GM23338 (cell line): Measurements from ENCODE around the gene GUCA2B. TPM values are rescaled to one million over a fixed set of nuclear protein-coding genes. Genes with fewer than 3 reads are reported as not detected.
A peak's percentile ranks its signal among the peaks of the same experiment; 100 is the strongest.

Experiments used
- ATAC-seq: fragments of 200-7000 bp; cut with Tn5 transposase; 3 replicates; pipeline ENCODE4 v1.9.1; 2020
- DNase-seq: peaks from one replicate; pipeline ENCODE4 v3.0.0-alpha.2; 2015; ENCODE audit warnings: low spot score
- H2AFZ ChIP-seq: fragments of 200-600 bp; sonication (generic); 2 replicates; pipeline ENCODE4 v1.8.0; 2016; ENCODE audit warnings: antibody characterized with exemption, mild to moderate bottlenecking, moderate library complexity
- H3F3A ChIP-seq: fragments of 200-600 bp; sonication (generic); replicated peaks from 2 replicates; pipeline ENCODE4 v1.8.0; 2017; ENCODE audit warnings: antibody characterized with exemption, mixed run types, low read depth
- H3K27ac ChIP-seq: fragments of 200-600 bp; sonication (generic); 2 replicates; pipeline ENCODE4 v1.6.1; 2016; ENCODE audit warnings: low read depth
- H3K27me3 ChIP-seq: fragments of 200-600 bp; sonication (generic); 2 replicates; pipeline ENCODE4 v1.8.0; 2016; ENCODE audit warnings: mild to moderate bottlenecking, mixed run types, moderate library complexity; ENCODE audit not compliant: insufficient read depth
- H3K36me3 ChIP-seq: fragments of 200-600 bp; sonication (generic); 2 replicates; pipeline ENCODE4 v1.8.0; 2016; ENCODE audit warnings: mild to moderate bottlenecking; ENCODE audit not compliant: insufficient read depth
- H3K4me1 ChIP-seq: fragments of 200-600 bp; sonication (generic); 2 replicates; pipeline ENCODE4 v1.8.0; 2016; ENCODE audit warnings: mild to moderate bottlenecking, moderate library complexity; ENCODE audit not compliant: insufficient read depth
- H3K4me2 ChIP-seq: fragments of 200-600 bp; sonication (generic); 2 replicates; pipeline ENCODE4 v1.7.1; 2017; ENCODE audit warnings: mixed run types
- H3K4me3 ChIP-seq: fragments of 200-600 bp; sonication (generic); 2 replicates; pipeline ENCODE4 v1.6.1; 2016; ENCODE audit warnings: mixed run types
- H3K79me2 ChIP-seq: fragments of 200-600 bp; sonication (generic); replicated peaks from 2 replicates; pipeline ENCODE4 v1.8.0; 2017; ENCODE audit warnings: mild to moderate bottlenecking; ENCODE audit not compliant: insufficient read depth
- H3K9me2 ChIP-seq: fragments of 200-600 bp; sonication (generic); 2 replicates; pipeline ENCODE4 v1.8.0; 2017; ENCODE audit not compliant: insufficient read depth
- H4K20me1 ChIP-seq: fragments of 200-600 bp; sonication (generic); replicated peaks from 2 replicates; pipeline ENCODE4 v1.8.0; 2017; ENCODE audit warnings: mild to moderate bottlenecking; ENCODE audit not compliant: insufficient read depth
- H3K27ac Mint-ChIP-seq: 2 replicates; pipeline ENCODE4 v1.8.0; 2020; ENCODE audit warnings: inconsistent platforms, mild to moderate bottlenecking, moderate library complexity, mixed read lengths
- H3K27me3 Mint-ChIP-seq: 3 replicates; pipeline ENCODE4 v1.8.0; 2022; ENCODE audit warnings: low read depth, mild to moderate bottlenecking, moderate library complexity, mixed read lengths, inconsistent platforms; ENCODE audit not compliant: insufficient read depth, poor library complexity
- H3K36me3 Mint-ChIP-seq: 3 replicates; pipeline ENCODE4 v1.8.0; 2021; ENCODE audit warnings: low read depth, mild to moderate bottlenecking, inconsistent platforms, moderate library complexity, mixed read lengths
- H3K4me1 Mint-ChIP-seq: 3 replicates; pipeline ENCODE4 v1.8.0; 2020; ENCODE audit warnings: mild to moderate bottlenecking, inconsistent platforms, mixed read lengths
- H3K4me3 Mint-ChIP-seq: 3 replicates; pipeline ENCODE4 v1.8.0; 2021; ENCODE audit warnings: moderate library complexity, mild to moderate bottlenecking, inconsistent platforms, mixed read lengths
- H3K9me3 Mint-ChIP-seq: 3 replicates; pipeline ENCODE4 v1.8.0; 2020; ENCODE audit warnings: moderate library complexity, mild to moderate bottlenecking, inconsistent platforms, mixed read lengths
- CREB1 ChIP-seq: fragments of 250-450 bp; sonication (Bioruptor Pico); IDR thresholded peaks from 2 replicates; pipeline ENCODE4 v1.5.0; 2020; ENCODE audit warnings: low read depth, mild to moderate bottlenecking, moderate library complexity
- EZH2 ChIP-seq: fragments of 200-600 bp; sonication (generic); IDR thresholded peaks from one replicate; pipeline ENCODE4 v1.8.0; 2017; ENCODE audit warnings: antibody characterized with exemption, mild to moderate bottlenecking, low read depth; ENCODE audit not compliant: unreplicated experiment
- EZH2phosphoT487 ChIP-seq: fragments of 200-600 bp; sonication (generic); IDR thresholded peaks from one replicate; pipeline ENCODE4 v1.8.1; 2018; ENCODE audit warnings: antibody characterized with exemption; ENCODE audit not compliant: unreplicated experiment
- JUNB ChIP-seq: IDR thresholded peaks from one replicate; pipeline ENCODE4 v1.6.1; 2016; ENCODE audit warnings: antibody characterized with exemption; ENCODE audit not compliant: unreplicated experiment
- NANOG ChIP-seq: IDR thresholded peaks from 2 replicates; pipeline ENCODE4 v1.6.1; 2016; ENCODE audit warnings: antibody characterized with exemption, borderline replicate concordance
- POLR2AphosphoS5 ChIP-seq: IDR thresholded peaks from 2 replicates; pipeline ENCODE4 v1.6.1; 2016; ENCODE audit warnings: antibody characterized with exemption, low read depth
- STAT1 ChIP-seq: IDR thresholded peaks from one replicate; pipeline ENCODE4 v1.6.1; 2016; ENCODE audit warnings: antibody characterized with exemption; ENCODE audit not compliant: unreplicated experiment
- ZNF114 ChIP-seq: fragments of 250-450 bp; sonication (Bioruptor Pico); IDR thresholded peaks from 2 replicates; pipeline ENCODE4 v1.5.0; 2020; ENCODE audit warnings: mild to moderate bottlenecking, moderate library complexity
- ZNF331 ChIP-seq: fragments of 250-450 bp; sonication (Bioruptor Pico); IDR thresholded peaks from 2 replicates; pipeline ENCODE4 v1.5.0; 2020; ENCODE audit warnings: low read depth, mild to moderate bottlenecking, moderate library complexity
- polyA plus RNA-seq: library from polyadenylated mRNA; unstranded; fragments of >200 nt; fragmentation: Nextera tagmentation; extraction: Ambion mirVana; gene quantifications from 2 replicates; pipeline ENCODE4 v1.2.1, GENCODE V29; 2016
- total RNA-seq: library from RNA; depleted of rRNA; stranded (reverse); fragments of >200 nt; shearing (Covaris generic); gene quantifications from 2 replicates; pipeline ENCODE4 v1.2.3, GENCODE V29; 2014
- TF ChIP-seq, protein P1 (sequence below): fragments of 250-450 bp; sonication (Bioruptor Pico); IDR thresholded peaks from 2 replicates; pipeline ENCODE4 v1.5.0; 2020; ENCODE audit warnings: mild to moderate bottlenecking, moderate library complexity
- TF ChIP-seq, protein P2 (sequence below), 2 experiments: fragments of 200-600 bp in 1 of 2; sonication (generic) in 1 of 2; conservative IDR thresholded peaks; 2 replicates each; pipeline versions ENCODE4 v1.5.1 to v1.6.1; 2016 to 2017; ENCODE audit warnings: antibody characterized with exemption in 2 of 2, low read depth in 2 of 2, mild to moderate bottlenecking in 2 of 2, moderate library complexity in 1 of 2
- TF ChIP-seq, protein P3 (sequence below): IDR thresholded peaks from 2 replicates; pipeline ENCODE4 v1.6.1; 2016; ENCODE audit warnings: antibody characterized with exemption
- TF ChIP-seq, protein P4 (sequence below): IDR thresholded peaks from one replicate; pipeline ENCODE4 v1.6.1; 2018; ENCODE audit warnings: antibody characterized with exemption; ENCODE audit not compliant: unreplicated experiment

GUCA2B gene
- total and polyA plus RNA-seq, 2 experiments from 2014 or later, result not detected

DNA sequence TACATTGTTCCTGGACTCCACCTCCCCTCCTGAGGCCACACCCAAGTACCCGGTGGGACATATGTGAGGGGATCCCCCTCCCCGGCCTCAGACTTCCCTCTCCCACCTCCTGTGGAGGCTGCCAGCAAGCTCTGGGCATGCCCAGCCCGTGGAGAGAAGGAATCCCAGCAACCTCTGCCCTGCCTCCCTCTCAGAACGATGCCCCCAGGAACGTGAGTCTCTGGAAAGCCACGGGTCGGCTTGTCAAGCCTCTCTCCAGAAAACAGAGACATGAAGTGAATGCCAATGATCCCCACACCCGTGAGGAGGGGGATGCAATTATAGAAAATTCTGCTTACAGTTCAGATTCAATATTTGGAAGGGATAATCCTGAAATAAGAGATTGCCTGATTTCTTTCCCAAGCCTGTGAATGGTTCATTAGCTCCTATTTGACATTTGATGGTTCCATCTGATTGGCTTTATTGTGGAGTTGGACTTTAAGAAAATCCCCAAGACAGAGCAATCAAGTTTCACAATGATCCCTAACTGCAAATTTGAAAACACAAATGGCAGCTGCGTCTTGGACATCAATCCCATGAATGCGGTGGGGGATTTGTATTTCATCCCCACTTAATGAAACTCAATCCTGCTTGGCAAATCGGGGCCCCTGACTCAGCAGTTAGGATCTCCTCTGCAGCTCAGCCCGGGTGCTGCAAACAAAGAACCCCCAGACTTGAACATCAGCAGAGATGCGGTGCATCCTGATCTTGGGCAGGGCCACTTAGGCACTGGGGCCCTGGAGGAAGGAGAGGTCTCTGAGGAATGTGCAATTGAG, 9.1 kb upstream of the GUCA2B start:
- Mint-ChIP-seq H3K27me3 (no peaks in the 10 kb centered on the region), H3K4me1 (no peaks in the 10 kb centered on the region), H3K36me3 (no peaks in the 10 kb centered on the region), H3K27ac (no peak overlapping the region), H3K9me3 (no peaks in the 10 kb centered on the region), H3K4me3 (no peak overlapping the region)
- ATAC-seq, result no peak
- no peak for DNase-seq
- Histone ChIP-seq H3K27ac (no peak overlapping the region), H4K20me1 (no peaks in the 10 kb centered on the region), H3K79me2 (no peaks in the 10 kb centered on the region), H3K4me1 (no peaks in the 10 kb centered on the region; the same call in 1 of the 2 replicates), H3K36me3 (no peaks in the 10 kb centered on the region), H3K9me2 (no peaks in the 10 kb centered on the region), H3K4me2 (no peak overlapping the region), H3K4me3 (no peak overlapping the region), H3F3A (no peaks in the 10 kb centered on the region), H2AFZ (peak overlapping the region; percentile 52), H3K27me3 (no peaks in the 10 kb centered on the region)
- no peak for TF ChIP-seq CREB1 (CRISPR knock-in tag)
- TF ChIP-seq EZH2phosphoT487, result no peak
- TF ChIP-seq, protein P1, sequence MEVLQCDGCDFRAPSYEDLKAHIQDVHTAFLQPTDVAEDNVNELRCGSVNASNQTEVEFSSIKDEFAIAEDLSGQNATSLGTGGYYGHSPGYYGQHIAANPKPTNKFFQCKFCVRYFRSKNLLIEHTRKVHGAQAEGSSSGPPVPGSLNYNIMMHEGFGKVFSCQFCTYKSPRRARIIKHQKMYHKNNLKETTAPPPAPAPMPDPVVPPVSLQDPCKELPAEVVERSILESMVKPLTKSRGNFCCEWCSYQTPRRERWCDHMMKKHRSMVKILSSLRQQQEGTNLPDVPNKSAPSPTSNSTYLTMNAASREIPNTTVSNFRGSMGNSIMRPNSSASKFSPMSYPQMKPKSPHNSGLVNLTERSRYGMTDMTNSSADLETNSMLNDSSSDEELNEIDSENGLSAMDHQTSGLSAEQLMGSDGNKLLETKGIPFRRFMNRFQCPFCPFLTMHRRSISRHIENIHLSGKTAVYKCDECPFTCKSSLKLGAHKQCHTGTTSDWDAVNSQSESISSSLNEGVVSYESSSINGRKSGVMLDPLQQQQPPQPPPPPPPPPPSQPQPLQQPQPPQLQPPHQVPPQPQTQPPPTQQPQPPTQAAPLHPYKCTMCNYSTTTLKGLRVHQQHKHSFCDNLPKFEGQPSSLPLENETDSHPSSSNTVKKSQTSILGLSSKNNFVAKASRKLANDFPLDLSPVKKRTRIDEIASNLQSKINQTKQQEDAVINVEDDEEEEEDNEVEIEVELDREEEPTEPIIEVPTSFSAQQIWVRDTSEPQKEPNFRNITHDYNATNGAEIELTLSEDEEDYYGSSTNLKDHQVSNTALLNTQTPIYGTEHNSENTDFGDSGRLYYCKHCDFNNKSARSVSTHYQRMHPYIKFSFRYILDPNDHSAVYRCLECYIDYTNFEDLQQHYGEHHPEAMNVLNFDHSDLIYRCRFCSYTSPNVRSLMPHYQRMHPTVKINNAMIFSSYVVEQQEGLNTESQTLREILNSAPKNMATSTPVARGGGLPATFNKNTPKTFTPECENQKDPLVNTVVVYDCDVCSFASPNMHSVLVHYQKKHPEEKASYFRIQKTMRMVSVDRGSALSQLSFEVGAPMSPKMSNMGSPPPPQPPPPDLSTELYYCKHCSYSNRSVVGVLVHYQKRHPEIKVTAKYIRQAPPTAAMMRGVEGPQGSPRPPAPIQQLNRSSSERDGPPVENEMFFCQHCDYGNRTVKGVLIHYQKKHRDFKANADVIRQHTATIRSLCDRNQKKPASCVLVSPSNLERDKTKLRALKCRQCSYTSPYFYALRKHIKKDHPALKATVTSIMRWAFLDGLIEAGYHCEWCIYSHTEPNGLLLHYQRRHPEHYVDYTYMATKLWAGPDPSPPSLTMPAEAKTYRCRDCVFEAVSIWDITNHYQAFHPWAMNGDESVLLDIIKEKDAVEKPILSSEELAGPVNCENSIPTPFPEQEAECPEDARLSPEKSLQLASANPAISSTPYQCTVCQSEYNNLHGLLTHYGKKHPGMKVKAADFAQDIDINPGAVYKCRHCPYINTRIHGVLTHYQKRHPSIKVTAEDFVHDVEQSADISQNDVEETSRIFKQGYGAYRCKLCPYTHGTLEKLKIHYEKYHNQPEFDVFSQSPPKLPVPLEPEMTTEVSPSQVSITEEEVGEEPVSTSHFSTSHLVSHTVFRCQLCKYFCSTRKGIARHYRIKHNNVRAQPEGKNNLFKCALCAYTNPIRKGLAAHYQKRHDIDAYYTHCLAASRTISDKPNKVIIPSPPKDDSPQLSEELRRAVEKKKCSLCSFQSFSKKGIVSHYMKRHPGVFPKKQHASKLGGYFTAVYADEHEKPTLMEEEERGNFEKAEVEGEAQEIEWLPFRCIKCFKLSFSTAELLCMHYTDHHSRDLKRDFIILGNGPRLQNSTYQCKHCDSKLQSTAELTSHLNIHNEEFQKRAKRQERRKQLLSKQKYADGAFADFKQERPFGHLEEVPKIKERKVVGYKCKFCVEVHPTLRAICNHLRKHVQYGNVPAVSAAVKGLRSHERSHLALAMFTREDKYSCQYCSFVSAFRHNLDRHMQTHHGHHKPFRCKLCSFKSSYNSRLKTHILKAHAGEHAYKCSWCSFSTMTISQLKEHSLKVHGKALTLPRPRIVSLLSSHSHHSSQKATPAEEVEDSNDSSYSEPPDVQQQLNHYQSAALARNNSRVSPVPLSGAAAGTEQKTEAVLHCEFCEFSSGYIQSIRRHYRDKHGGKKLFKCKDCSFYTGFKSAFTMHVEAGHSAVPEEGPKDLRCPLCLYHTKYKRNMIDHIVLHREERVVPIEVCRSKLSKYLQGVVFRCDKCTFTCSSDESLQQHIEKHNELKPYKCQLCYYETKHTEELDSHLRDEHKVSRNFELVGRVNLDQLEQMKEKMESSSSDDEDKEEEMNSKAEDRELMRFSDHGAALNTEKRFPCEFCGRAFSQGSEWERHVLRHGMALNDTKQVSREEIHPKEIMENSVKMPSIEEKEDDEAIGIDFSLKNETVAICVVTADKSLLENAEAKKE (CRISPR knock-in tag), result no peak
- TF ChIP-seq, protein P2, sequence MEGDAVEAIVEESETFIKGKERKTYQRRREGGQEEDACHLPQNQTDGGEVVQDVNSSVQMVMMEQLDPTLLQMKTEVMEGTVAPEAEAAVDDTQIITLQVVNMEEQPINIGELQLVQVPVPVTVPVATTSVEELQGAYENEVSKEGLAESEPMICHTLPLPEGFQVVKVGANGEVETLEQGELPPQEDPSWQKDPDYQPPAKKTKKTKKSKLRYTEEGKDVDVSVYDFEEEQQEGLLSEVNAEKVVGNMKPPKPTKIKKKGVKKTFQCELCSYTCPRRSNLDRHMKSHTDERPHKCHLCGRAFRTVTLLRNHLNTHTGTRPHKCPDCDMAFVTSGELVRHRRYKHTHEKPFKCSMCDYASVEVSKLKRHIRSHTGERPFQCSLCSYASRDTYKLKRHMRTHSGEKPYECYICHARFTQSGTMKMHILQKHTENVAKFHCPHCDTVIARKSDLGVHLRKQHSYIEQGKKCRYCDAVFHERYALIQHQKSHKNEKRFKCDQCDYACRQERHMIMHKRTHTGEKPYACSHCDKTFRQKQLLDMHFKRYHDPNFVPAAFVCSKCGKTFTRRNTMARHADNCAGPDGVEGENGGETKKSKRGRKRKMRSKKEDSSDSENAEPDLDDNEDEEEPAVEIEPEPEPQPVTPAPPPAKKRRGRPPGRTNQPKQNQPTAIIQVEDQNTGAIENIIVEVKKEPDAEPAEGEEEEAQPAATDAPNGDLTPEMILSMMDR (conservative IDR thresholded peaks at IDR 0.05; ENCODE audit: low read depth in 2 of 2), result no peak
- TF ChIP-seq, protein P3, sequence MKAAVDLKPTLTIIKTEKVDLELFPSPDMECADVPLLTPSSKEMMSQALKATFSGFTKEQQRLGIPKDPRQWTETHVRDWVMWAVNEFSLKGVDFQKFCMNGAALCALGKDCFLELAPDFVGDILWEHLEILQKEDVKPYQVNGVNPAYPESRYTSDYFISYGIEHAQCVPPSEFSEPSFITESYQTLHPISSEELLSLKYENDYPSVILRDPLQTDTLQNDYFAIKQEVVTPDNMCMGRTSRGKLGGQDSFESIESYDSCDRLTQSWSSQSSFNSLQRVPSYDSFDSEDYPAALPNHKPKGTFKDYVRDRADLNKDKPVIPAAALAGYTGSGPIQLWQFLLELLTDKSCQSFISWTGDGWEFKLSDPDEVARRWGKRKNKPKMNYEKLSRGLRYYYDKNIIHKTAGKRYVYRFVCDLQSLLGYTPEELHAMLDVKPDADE, result no peak
- TF ChIP-seq NANOG, result no peak
- TF ChIP-seq POLR2AphosphoS5, result no peak
- TF ChIP-seq ZNF331 (CRISPR knock-in tag), result no peak
- no peak for TF ChIP-seq EZH2
- no peak for TF ChIP-seq JUNB
- TF ChIP-seq, protein P4, sequence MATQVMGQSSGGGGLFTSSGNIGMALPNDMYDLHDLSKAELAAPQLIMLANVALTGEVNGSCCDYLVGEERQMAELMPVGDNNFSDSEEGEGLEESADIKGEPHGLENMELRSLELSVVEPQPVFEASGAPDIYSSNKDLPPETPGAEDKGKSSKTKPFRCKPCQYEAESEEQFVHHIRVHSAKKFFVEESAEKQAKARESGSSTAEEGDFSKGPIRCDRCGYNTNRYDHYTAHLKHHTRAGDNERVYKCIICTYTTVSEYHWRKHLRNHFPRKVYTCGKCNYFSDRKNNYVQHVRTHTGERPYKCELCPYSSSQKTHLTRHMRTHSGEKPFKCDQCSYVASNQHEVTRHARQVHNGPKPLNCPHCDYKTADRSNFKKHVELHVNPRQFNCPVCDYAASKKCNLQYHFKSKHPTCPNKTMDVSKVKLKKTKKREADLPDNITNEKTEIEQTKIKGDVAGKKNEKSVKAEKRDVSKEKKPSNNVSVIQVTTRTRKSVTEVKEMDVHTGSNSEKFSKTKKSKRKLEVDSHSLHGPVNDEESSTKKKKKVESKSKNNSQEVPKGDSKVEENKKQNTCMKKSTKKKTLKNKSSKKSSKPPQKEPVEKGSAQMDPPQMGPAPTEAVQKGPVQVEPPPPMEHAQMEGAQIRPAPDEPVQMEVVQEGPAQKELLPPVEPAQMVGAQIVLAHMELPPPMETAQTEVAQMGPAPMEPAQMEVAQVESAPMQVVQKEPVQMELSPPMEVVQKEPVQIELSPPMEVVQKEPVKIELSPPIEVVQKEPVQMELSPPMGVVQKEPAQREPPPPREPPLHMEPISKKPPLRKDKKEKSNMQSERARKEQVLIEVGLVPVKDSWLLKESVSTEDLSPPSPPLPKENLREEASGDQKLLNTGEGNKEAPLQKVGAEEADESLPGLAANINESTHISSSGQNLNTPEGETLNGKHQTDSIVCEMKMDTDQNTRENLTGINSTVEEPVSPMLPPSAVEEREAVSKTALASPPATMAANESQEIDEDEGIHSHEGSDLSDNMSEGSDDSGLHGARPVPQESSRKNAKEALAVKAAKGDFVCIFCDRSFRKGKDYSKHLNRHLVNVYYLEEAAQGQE, result no peak
- TF ChIP-seq STAT1, result no peak
- TF ChIP-seq ZNF114 (CRISPR knock-in tag), result no peak
